GM18502 (cell line): Measurements from ENCODE around the gene KLHDC8A.
"Not testable (repeated sequence)": the region's sequence is repeated elsewhere in the genome, so short reads cannot be mapped to it uniquely, and the experiment has no call there.

ENCODE experiments used
- ATAC-seq: cut with Tn5 transposase; IDR thresholded peaks from one replicate; pipeline ENCODE4 v1.9.1; 2021; ENCODE audit warnings: mild to moderate bottlenecking; ENCODE audit not compliant: unreplicated experiment, poor library complexity

The KLHDC8A gene

DNA sequence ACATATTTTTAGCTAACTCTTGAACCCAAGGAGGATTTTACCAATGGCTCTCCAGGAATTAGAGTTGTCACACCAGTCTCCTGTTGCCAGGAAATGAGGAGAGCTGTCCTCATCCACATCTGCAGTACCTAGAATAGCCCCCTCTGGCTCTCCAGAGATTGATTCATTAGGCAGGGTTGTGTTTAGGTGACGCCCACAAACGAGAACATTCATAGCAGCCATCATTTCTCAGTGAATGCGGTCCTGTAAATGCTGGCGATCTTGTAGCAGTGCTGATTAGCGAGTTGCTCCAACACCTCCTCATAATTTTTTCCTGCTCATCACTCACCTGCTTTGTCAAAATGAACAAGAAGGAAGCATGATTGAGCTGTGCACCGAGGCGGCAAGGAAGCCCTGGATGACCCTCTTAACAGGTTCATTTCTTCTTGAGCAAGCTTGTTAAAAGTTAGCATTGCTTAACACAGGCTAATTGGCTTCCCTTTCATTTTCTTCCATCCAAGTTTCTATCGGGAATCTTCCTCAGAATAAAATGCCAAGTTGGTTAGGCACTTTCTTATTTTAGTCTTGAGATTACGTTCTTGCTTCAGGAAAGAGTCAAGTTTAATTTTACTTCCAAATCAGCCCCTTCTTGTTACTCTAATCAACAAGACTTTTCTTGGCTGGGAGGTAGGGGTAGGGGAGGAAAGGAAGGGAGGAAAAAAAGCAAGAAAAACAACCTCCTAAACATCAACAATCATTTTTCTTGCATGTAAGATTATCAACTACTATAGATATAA lies 16.5 kb upstream of the KLHDC8A start:
- ATAC-seq, result no peak

DNA sequence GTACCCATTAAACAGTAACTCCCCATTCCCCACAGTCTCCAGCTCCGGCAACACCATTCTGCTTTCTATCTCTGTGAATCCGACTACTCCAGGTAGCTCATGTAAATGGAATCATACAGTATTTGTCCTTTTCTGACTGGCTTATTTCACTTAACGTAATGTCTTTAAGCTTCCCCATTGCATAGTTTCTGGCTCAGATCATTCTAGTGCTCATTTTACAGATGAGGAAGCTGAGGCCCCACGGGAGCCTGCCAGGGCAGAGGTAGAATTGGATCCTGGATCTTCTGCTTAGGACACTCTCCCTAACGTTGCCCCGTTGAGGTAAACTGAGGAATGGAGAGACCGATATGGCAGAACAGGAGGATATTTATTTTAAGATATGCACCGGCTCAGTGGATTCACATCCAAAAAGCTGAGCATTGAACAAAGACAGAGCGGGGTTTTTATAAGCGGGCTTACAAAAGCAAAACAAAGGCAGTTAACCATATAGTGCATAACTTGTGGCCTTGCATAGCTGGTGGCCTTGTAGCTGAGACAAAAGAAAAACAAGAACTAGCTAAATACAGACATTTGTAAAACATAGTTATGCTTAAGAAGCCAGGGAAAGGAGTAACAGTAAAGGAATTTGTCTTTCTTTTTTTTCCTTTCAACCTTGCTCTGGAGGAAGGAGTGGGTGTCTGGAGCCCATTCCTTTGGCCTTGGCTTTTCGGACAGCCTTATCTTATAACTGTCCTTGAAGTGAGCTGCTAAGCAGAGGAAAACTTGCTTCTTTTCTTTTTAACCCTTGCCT lies 15.3 kb upstream of the KLHDC8A start:
- ATAC-seq, result no peak

GRCh38 chr1:205370780-205371179 lies 14.1 kb upstream of the KLHDC8A start:
- no peak for ATAC-seq

- ATAC-seq, result no peak
Observed at GRCh38 chr1:205369701-205370123, 13.0 kb upstream of the KLHDC8A start.

DNA sequence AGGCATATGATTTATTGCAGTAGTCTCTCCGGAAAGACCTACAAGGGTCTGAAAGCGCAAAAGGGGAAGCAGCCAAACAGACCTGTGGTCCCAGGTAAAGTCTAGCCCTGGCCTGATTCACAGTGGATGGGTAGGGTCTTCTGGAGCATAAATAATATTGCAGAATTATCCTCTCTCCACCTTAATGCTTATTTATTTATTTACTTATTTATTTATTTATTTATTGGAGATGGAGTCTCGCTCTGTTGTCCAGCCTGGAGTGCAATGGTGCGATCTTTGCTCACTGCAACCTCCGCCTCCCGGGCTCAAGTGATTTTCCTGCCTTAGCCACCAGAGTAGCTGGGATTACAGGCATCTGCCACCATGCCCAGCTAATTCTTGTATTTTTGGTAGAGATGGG lies 11.8 kb upstream of the KLHDC8A start:
- no peak for ATAC-seq

DNA sequence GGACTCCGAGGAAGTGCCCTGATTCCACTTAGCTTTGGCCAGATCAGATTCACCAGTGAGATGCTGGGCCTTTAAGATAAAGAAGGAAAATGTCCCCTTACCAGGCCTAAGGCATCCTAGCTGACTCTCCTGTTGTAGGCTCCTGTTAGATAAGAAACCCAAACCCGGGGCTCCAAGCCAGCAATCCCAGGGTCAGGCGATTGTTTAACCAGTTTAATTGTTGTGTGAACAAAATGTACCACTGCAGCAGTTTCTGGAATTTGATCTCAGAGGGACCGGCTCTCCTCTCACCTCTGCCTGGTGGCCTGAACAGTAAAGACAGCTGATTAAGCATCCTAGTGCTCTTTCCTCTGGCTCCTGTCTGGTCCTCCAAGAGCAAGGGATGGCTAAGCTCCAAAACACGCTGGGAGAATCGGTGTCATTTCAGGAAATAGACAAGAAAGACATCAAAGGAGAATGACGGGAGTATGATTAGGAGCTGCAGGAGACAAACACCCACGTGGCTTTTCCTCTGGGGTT lies 9.3 kb upstream of the KLHDC8A start:
- no peak for ATAC-seq

DNA sequence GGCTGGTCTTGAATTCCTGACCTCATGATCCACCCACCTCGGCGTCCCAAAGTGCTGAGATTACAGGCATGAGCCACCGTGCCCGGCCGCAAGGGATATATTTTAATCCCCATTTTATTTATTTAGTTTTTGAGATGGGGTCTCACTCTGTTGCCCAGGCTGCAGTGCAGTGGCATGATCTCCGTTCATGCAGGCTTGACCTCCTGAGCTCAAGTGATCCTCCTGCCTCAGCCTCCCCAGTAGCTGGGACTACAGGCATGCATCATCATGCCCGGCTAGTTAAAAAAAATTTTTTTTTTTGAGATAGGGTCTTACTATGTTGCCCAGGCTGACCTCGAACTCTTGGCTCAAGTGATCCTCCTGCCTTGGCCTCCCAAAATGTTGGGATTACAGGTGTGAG lies 8.4 kb upstream of the KLHDC8A start:
- ATAC-seq, result not testable (repeated sequence)

GRCh38 chr1:205360891-205361290 lies 4.2 kb upstream of the KLHDC8A start:
- no peak for ATAC-seq

DNA sequence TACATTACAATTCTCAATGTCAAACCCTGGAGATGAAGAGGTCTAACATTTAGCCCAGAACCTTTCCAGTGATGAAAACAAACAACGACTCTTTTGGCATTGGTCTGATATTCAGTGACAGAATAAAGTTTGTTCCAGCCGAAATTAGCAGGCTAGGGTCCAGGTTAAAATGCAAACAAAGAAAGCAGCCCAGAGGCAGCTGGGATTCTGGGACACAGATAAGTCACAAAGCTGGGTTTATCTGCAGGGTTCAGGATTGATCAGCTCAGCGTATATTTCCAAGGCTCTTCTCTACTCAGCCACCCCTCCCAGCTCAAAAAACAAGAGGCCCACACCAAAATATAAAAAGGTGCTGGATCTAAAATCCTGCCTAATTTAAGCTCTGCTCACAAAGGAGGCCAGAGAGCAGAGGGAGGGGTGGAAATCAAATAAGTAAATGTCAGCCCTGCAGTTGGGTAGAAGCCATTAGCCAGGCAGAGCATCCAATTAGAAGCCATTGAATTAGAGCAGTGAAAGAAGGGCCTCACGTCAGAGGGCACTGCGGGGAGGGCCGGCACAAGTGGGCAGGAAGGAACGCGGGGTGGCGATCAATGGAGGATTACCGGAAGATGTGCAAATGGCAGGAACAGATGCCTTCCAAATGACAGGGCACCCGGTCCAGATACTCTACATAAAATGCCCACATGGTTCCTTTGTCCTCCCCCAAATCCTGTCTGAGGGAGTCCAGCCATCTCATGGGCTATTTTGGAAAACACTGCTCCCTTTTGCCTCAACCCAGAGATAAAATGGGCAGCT lies 3.2 kb upstream of the KLHDC8A start:
- ATAC-seq, result no peak

GRCh38 chr1:205358579-205358978 lies 1.9 kb upstream of the KLHDC8A start:
- ATAC-seq, result no peak

- no peak for ATAC-seq
Observed at GRCh38 chr1:205357567-205357966, 845 bp upstream of the KLHDC8A start.

DNA sequence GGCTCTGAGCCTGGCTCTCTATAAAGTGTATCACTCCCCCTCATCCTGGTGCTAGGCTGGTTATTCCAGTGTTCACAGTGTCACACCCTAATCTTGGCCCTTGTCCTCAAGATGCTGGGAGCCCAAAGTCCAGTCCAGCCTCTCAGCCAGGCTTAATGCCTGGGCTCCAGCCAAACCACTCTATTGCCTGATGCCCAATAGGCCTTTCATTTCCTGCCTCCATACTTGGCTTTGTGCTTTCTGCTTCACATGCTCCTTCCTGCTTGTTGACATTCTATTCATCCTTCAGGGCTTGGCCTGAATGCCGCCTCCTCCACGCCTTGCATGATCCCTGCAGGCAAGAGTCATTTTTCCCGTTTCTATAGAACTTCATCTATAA lies 1.7 kb downstream of the KLHDC8A start:
- no peak for ATAC-seq

DNA sequence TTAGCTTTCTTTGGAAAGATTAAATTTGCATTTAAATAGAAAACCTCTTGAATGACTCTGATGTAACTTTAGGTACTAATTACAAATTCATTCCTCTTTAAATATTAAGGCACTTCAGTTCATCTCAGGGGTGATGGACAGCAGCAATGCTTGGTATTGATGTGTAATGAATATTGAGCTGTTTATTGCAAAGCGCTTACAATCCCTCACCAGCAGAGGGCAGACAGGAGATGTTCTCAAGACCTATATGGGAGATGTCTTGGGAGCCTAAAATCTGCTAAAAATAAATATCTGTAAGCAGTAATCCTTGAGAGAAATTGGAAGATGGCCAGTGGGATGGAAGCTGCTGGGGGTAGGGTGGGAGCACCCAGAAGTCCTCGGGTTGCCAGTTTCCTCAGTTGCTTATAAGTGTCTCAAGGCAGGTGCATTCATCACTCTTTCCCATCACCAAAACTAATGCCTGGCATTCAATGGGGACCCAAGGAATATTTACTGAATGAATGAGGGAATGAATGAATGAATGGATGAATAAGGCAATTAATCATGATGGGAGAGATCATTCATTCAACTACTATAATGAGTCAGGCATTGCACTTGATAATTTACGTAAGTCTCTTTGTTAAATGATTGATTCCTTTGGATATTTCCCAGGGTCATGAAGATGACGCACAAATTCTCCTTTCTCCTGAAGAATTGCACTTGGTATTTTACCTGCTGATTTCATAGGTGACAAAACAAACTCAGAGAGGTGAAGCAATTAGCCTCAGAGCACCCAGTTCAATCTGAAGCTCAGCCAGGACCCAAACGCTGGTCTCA lies 2.3 kb downstream of the KLHDC8A start:
- no peak for ATAC-seq

DNA sequence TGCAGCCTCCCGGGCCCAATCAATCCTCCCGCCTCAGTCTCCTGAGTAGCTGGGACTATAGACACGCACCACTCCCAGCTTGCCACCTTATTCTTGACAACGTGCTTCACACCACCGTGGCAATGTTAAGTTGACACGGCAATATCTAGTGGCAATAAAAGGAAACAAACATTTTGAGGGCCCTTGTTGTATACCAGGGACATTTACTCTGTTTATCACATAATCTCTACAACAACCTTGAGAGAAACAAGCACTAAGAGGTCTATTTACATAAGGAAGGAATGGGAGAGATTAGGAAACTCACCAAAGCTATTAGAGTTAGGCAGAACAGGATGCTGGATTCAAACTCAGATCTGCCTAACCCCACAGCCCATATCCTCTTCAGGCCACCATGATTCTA lies 3.1 kb downstream of the KLHDC8A start:
- no peak for ATAC-seq

- no peak for ATAC-seq
Observed at GRCh38 chr1:205353191-205353590, 3.5 kb downstream of the KLHDC8A start.

DNA sequence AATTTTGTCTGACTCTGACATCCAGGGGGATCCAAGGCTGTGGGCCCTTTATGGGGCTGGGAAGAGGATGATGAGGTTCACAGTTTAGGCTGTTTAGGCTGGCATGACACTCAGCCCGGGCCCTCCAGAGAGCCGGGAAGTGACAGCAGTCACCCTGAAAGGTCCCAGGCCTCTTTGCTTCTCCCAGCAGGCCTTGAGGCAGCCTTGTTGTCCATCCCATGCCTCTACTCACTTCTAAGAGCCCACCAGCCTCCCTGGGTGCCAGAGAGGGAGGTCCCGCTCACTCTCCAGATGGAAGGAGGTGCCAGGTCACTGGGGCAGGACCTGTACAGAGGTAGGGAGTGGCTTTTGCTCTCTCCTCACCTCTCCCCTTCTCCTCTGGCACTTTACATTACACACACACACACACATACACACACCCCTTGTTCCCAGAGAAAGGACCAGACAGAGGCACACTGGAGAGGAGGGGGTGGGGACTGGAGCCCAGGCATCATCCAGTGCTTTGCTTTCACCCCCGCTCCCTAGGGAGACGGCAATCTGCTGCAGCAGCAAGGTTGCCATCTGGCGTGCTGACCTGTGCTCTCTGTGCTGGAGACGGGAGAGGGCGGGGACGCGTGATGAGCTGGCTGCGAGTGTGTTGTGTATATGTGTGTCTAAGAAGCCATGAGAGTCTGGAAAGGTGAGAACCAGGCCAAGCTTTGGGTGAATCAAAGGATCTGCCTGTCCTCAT lies 4.6 kb downstream of the KLHDC8A start:
- ATAC-seq, result no peak

GRCh38 chr1:205350691-205351141 lies 6.0 kb downstream of the KLHDC8A start:
- no peak for ATAC-seq

- no peak for ATAC-seq
Observed at GRCh38 chr1:205350124-205350523, 6.6 kb downstream of the KLHDC8A start.
